ENCODE results near the gene KNOP1. TPM values are rescaled to one million over a fixed set of nuclear protein-coding genes. Genes with fewer than 3 reads are reported as not detected.

KNOP1 gene
- total and polyA plus RNA-seq, 2 of the 13 experiments (the other 11 are each of a cell fraction or from before 2014, with no cell fraction given): 21.2 to 57.5 TPM

- TF ChIP-seq YY1 (IDR thresholded peaks at IDR 0.05; ENCODE audit: insufficient read depth, insufficient replicate concordance, low read depth, low read length) (no peak), NR2F2 (IDR thresholded peaks at IDR 0.05; ENCODE audit: borderline replicate concordance, low read depth) (no peak), KLF15 (CRISPR knock-in tag; IDR thresholded peaks at IDR 0.05; ENCODE audit: borderline replicate concordance) (no peak), ZNF562 (CRISPR knock-in tag; IDR thresholded peaks at IDR 0.05; ENCODE audit: borderline replicate concordance) (no peak), PAXIP1 (CRISPR knock-in tag; conservative IDR thresholded peaks at IDR 0.05) (peak; percentile 58), SATB2 (CRISPR knock-in tag; IDR thresholded peaks at IDR 0.05) (no peak), LCORL (IDR thresholded peaks at IDR 0.05) (no peak), LCORL (CRISPR knock-in tag; IDR thresholded peaks at IDR 0.05) (0 out of 2 replicates have a peak, but pooled peaks have one; percentile 25), ZMYM2 (CRISPR knock-in tag; IDR thresholded peaks at IDR 0.05) (no peak), ZNF430 (CRISPR knock-in tag; IDR thresholded peaks at IDR 0.05) (no peak), HNRNPL (IDR thresholded peaks at IDR 0.05; ENCODE audit: low read depth, low read length) (no peak), IRF2 (CRISPR knock-in tag; IDR thresholded peaks at IDR 0.05) (peak; percentile 44; the same call in 1 of the 2 replicates), FOXA3 (CRISPR knock-in tag; IDR thresholded peaks at IDR 0.05) (peak; percentile 45), SALL1 (CRISPR knock-in tag; IDR thresholded peaks at IDR 0.05) (peak; percentile 39; the same call in 1 of the 2 replicates), ZNF276 (CRISPR knock-in tag; IDR thresholded peaks at IDR 0.05; ENCODE audit: low read depth) (no peak), RARA (CRISPR knock-in tag; IDR thresholded peaks at IDR 0.05) (peak; percentile 37), PCBP1 (IDR thresholded peaks at IDR 0.05; ENCODE audit: borderline replicate concordance, low read depth, low read length) (no peak)
- TF ChIP-seq, protein P1, sequence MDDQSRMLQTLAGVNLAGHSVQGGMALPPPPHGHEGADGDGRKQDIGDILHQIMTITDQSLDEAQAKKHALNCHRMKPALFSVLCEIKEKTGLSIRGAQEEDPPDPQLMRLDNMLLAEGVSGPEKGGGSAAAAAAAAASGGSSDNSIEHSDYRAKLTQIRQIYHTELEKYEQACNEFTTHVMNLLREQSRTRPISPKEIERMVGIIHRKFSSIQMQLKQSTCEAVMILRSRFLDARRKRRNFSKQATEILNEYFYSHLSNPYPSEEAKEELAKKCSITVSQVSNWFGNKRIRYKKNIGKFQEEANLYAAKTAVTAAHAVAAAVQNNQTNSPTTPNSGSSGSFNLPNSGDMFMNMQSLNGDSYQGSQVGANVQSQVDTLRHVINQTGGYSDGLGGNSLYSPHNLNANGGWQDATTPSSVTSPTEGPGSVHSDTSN (CRISPR knock-in tag; IDR thresholded peaks at IDR 0.05; ENCODE audit: borderline replicate concordance): no peak
- TF ChIP-seq, protein P2, sequence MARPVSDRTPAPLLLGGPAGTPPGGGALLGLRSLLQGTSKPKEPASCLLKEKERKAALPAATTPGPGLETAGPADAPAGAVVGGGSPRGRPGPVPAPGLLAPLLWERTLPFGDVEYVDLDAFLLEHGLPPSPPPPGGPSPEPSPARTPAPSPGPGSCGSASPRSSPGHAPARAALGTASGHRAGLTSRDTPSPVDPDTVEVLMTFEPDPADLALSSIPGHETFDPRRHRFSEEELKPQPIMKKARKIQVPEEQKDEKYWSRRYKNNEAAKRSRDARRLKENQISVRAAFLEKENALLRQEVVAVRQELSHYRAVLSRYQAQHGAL (CRISPR knock-in tag; IDR thresholded peaks at IDR 0.05; ENCODE audit: not compliant biosample characterization): no peak
Measured at GRCh38 chr16:19757762-19758595, 40.0 kb upstream of the KNOP1 start (continued).

Data from HepG2 (cell line).